Activated T-cell treated with anti-CD3 and anti-CD28 coated beads for 4 hours (primary cell): ENCODE measurements around the gene ENOSF1.
"Not testable (repeated sequence)": the region's sequence is repeated elsewhere in the genome, so short reads cannot be mapped to it uniquely, and the experiment has no call there.

Source experiments
- DNase-seq: peaks from one replicate; pipeline ENCODE4 v3.0.0-alpha.2; 2020

Gene ENOSF1

GRCh38 chr18:712401-713134, at the start of gene ENOSF1:
TSS of gene ENOSF1 (minus strand) at chr18:712630. CDS start at chr18:712587, 43 bp downstream.
- DNase-seq, result peak; percentile 76

- DNase-seq, result not testable (repeated sequence)
These were observed 47.4 kb upstream of the ENOSF1 start for GRCh38 chr18:759864-760263.

- DNase-seq, result no peak
These were observed 43.1 kb upstream of the ENOSF1 start for GRCh38 chr18:755506-755905.

- DNase-seq, result no peak
These were observed 42.2 kb upstream of the ENOSF1 start for GRCh38 chr18:754656-755055.

- no peak for DNase-seq
These were observed 38.0 kb upstream of the ENOSF1 start for GRCh38 chr18:750456-750855.

- DNase-seq, result no peak
These were observed 32.6 kb upstream of the ENOSF1 start for GRCh38 chr18:744832-745597.

- DNase-seq, result no peak
These were observed 29.6 kb upstream of the ENOSF1 start for GRCh38 chr18:741931-742512.

GRCh38 chr18:732371-732770, 19.9 kb upstream of the ENOSF1 start:
- DNase-seq, result no peak

- no peak for DNase-seq
These were observed 18.8 kb upstream of the ENOSF1 start for GRCh38 chr18:731185-731584.

GRCh38 chr18:730692-731091, 18.3 kb upstream of the ENOSF1 start:
- DNase-seq, result no peak

GRCh38 chr18:730120-730519, 17.7 kb upstream of the ENOSF1 start:
- not testable (repeated sequence) for DNase-seq

GRCh38 chr18:725646-726045, 13.2 kb upstream of the ENOSF1 start:
- DNase-seq, result no peak

- DNase-seq, result no peak
These were observed 11.2 kb upstream of the ENOSF1 start for GRCh38 chr18:723541-724080.

- DNase-seq, result no peak
These were observed 4.6 kb upstream of the ENOSF1 start for GRCh38 chr18:717003-717402.

- DNase-seq, result no peak
These were observed 3.2 kb upstream of the ENOSF1 start for GRCh38 chr18:715626-716025.

GRCh38 chr18:713135-713490, 683 bp upstream of the ENOSF1 start:
- no peak for DNase-seq

- peak; percentile 67 for DNase-seq
These were observed 601 bp downstream of the ENOSF1 start for GRCh38 chr18:711657-712400.

GRCh38 chr18:711310-711656, 1.1 kb downstream of the ENOSF1 start:
- no peak for DNase-seq

- no peak for DNase-seq
These were observed 1.8 kb downstream of the ENOSF1 start for GRCh38 chr18:710418-711300.

GRCh38 chr18:709771-710170, 2.7 kb downstream of the ENOSF1 start:
- no peak for DNase-seq

GRCh38 chr18:708096-708495, 4.3 kb downstream of the ENOSF1 start:
- DNase-seq, result no peak

GRCh38 chr18:706405-706804, 6.0 kb downstream of the ENOSF1 start:
- DNase-seq, result no peak
